Measurements from ENCODE around the gene NCEH1.
"Not testable (repeated sequence)": the region's sequence is repeated elsewhere in the genome, so short reads cannot be mapped to it uniquely, and the experiment has no call there.

NCEH1 gene

GRCh38 chr3:172612871-172613678, 97.8 kb downstream of the NCEH1 start:
- no peak for DNase-seq (ENCODE audit: low spot score)

GRCh38 chr3:172609750-172610149, 101.1 kb downstream of the NCEH1 start:
- no peak for DNase-seq (ENCODE audit: low spot score)

GRCh38 chr3:172608575-172608974, 102.3 kb downstream of the NCEH1 start:
- no peak for DNase-seq (ENCODE audit: low spot score)

GRCh38 chr3:172607305-172608121, 103.4 kb downstream of the NCEH1 start:
- DNase-seq (ENCODE audit: low spot score): no peak

- no peak for DNase-seq (ENCODE audit: low spot score)
Observed at GRCh38 chr3:172606021-172606420, 104.8 kb downstream of the NCEH1 start.

GRCh38 chr3:172604895-172605646, 105.8 kb downstream of the NCEH1 start:
- DNase-seq (ENCODE audit: low spot score): no peak

GRCh38 chr3:172601066-172601832, 109.6 kb downstream of the NCEH1 start:
- DNase-seq (ENCODE audit: low spot score): no peak

GRCh38 chr3:172600644-172601065, 110.2 kb downstream of the NCEH1 start:
- no peak for DNase-seq (ENCODE audit: low spot score)

GRCh38 chr3:172598904-172599303, 112.0 kb downstream of the NCEH1 start:
- no peak for DNase-seq (ENCODE audit: low spot score)

- DNase-seq (ENCODE audit: low spot score): no peak
Observed at GRCh38 chr3:172596394-172596706, 114.5 kb downstream of the NCEH1 start.

GRCh38 chr3:172595664-172596393, 115.0 kb downstream of the NCEH1 start:
- DNase-seq (ENCODE audit: low spot score): peak; percentile 81

- DNase-seq (ENCODE audit: low spot score): not testable (repeated sequence)
Observed at GRCh38 chr3:172594900-172595663, 115.8 kb downstream of the NCEH1 start.

GRCh38 chr3:172592898-172593669, 117.8 kb downstream of the NCEH1 start:
- DNase-seq (ENCODE audit: low spot score): no peak

GRCh38 chr3:172591876-172592771, 118.7 kb downstream of the NCEH1 start:
- DNase-seq (ENCODE audit: low spot score): peak; percentile 10

GRCh38 chr3:172591125-172591605, 119.7 kb downstream of the NCEH1 start:
- no peak for DNase-seq (ENCODE audit: low spot score)

- DNase-seq (ENCODE audit: low spot score): no peak
Observed at GRCh38 chr3:172586436-172586835, 124.4 kb downstream of the NCEH1 start.

- no peak for DNase-seq (ENCODE audit: low spot score)
Observed at GRCh38 chr3:172585954-172586353, 124.9 kb downstream of the NCEH1 start.

- DNase-seq (ENCODE audit: low spot score): no peak
Observed at GRCh38 chr3:172582712-172583111, 128.2 kb downstream of the NCEH1 start.
